ENCODE results near the gene DEF6.

GRCh38 chr6:35251949-35252348 is 45.7 kb upstream of the DEF6 start:
- TF ChIP-seq, protein P1, sequence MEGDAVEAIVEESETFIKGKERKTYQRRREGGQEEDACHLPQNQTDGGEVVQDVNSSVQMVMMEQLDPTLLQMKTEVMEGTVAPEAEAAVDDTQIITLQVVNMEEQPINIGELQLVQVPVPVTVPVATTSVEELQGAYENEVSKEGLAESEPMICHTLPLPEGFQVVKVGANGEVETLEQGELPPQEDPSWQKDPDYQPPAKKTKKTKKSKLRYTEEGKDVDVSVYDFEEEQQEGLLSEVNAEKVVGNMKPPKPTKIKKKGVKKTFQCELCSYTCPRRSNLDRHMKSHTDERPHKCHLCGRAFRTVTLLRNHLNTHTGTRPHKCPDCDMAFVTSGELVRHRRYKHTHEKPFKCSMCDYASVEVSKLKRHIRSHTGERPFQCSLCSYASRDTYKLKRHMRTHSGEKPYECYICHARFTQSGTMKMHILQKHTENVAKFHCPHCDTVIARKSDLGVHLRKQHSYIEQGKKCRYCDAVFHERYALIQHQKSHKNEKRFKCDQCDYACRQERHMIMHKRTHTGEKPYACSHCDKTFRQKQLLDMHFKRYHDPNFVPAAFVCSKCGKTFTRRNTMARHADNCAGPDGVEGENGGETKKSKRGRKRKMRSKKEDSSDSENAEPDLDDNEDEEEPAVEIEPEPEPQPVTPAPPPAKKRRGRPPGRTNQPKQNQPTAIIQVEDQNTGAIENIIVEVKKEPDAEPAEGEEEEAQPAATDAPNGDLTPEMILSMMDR (IDR thresholded peaks at IDR 0.05) = no peak
- no peak for TF ChIP-seq JUN (CRISPR knock-in tag; IDR thresholded peaks at IDR 0.05)
- TF ChIP-seq ZNF121 (CRISPR knock-in tag; IDR thresholded peaks at IDR 0.05) = no peak
- TF ChIP-seq ZNF423 (CRISPR knock-in tag; IDR thresholded peaks at IDR 0.05) = no peak
- TF ChIP-seq, protein P2, sequence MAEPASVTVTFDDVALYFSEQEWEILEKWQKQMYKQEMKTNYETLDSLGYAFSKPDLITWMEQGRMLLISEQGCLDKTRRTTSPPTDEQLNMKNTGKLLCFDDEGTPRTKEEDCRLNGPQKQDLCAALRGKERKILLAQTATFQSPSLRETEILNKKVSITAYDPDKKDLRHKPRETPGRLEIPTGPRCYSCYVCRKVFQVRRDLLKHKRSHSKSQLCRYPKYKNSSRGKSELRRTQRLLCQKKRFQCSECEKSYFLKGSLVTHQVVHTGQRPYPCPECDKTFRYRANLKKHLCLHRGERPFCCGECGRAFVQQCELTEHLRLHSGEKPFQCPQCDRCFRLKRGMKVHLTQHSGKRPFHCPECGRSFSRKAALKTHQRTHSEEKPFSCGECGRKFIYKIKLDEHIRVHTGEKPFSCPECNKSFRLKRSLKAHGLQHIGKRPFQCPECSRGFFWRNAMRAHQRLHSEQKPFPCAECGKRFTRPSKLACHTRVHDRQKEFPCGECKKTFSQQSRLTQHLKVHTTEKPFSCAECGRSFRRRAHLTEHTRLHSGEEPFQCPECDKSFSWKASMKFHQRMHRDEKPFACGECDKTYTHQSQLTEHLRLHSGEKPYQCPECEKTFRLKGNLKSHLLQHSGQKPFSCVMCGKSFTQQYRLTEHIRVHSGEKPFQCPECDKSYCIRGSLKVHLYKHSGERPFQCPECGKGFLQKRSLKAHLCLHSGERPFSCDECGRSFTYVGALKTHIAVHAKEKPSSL (CRISPR knock-in tag; conservative IDR thresholded peaks at IDR 0.05) = no peak
- no peak for TF ChIP-seq GRHL2 (CRISPR knock-in tag; IDR thresholded peaks at IDR 0.05; ENCODE audit: insufficient replicate concordance, severe bottlenecking)
- TF ChIP-seq FOXP4 (CRISPR knock-in tag; IDR thresholded peaks at IDR 0.05) = no peak
- TF ChIP-seq OVOL2 (CRISPR knock-in tag; IDR thresholded peaks at IDR 0.05; ENCODE audit: borderline replicate concordance) = no peak
- TF ChIP-seq, protein P3, sequence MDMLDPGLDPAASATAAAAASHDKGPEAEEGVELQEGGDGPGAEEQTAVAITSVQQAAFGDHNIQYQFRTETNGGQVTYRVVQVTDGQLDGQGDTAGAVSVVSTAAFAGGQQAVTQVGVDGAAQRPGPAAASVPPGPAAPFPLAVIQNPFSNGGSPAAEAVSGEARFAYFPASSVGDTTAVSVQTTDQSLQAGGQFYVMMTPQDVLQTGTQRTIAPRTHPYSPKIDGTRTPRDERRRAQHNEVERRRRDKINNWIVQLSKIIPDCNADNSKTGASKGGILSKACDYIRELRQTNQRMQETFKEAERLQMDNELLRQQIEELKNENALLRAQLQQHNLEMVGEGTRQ (CRISPR knock-in tag; IDR thresholded peaks at IDR 0.05) = no peak
- no peak for TF ChIP-seq ZNF671 (CRISPR knock-in tag; IDR thresholded peaks at IDR 0.05)
- TF ChIP-seq ZNF416 (CRISPR knock-in tag; IDR thresholded peaks at IDR 0.05) = no peak
- no peak for TF ChIP-seq FOXP1 (CRISPR knock-in tag; IDR thresholded peaks at IDR 0.05; ENCODE audit: borderline replicate concordance)
